HG02571 (cell line): ENCODE results near the gene CCDC190.
"Not testable (repeated sequence)": the region's sequence is repeated elsewhere in the genome, so short reads cannot be mapped to it uniquely, and the experiment has no call there.

ENCODE experiments used
- ATAC-seq: cut with Tn5 transposase; IDR thresholded peaks from one replicate; pipeline ENCODE4 v1.9.1; 2021; ENCODE audit warnings: mild to moderate bottlenecking, moderate library complexity; ENCODE audit not compliant: unreplicated experiment

Gene CCDC190

GRCh38 chr1:162878000-162878596 lies 17.1 kb upstream of the CCDC190 start:
- ATAC-seq = no peak

- ATAC-seq = no peak
Observed at GRCh38 chr1:162877412-162877811, 16.4 kb upstream of the CCDC190 start.

- no peak for ATAC-seq
Observed at GRCh38 chr1:162876751-162877150, 15.8 kb upstream of the CCDC190 start.

- ATAC-seq = no peak
Observed at GRCh38 chr1:162873671-162874666, 13.0 kb upstream of the CCDC190 start.

- no peak for ATAC-seq
Observed at GRCh38 chr1:162872981-162873380, 12.0 kb upstream of the CCDC190 start.

GRCh38 chr1:162871417-162871816 lies 10.4 kb upstream of the CCDC190 start:
- ATAC-seq = not testable (repeated sequence)

GRCh38 chr1:162868972-162869371 lies 8.0 kb upstream of the CCDC190 start:
- ATAC-seq = no peak

GRCh38 chr1:162861625-162862024 lies 650 bp upstream of the CCDC190 start:
- no peak for ATAC-seq

GRCh38 chr1:162859191-162859590 lies 1.8 kb downstream of the CCDC190 start:
- no peak for ATAC-seq

- no peak for ATAC-seq
Observed at GRCh38 chr1:162857850-162858249, 3.1 kb downstream of the CCDC190 start.

- ATAC-seq = no peak
Observed at GRCh38 chr1:162856260-162856659, 4.7 kb downstream of the CCDC190 start.

- ATAC-seq = no peak
Observed at GRCh38 chr1:162855461-162856150, 5.4 kb downstream of the CCDC190 start.

- ATAC-seq = no peak
Observed at GRCh38 chr1:162854245-162854882, 6.6 kb downstream of the CCDC190 start.

GRCh38 chr1:162851341-162851740 lies 9.6 kb downstream of the CCDC190 start:
- ATAC-seq = no peak

- no peak for ATAC-seq
Observed at GRCh38 chr1:162849711-162850110, 11.3 kb downstream of the CCDC190 start.

- ATAC-seq = no peak
Observed at GRCh38 chr1:162847839-162848453, 13.0 kb downstream of the CCDC190 start.

- no peak for ATAC-seq
Observed at GRCh38 chr1:162846256-162847212, 14.4 kb downstream of the CCDC190 start.

GRCh38 chr1:162844153-162844552 lies 16.8 kb downstream of the CCDC190 start:
- no peak for ATAC-seq

GRCh38 chr1:162840250-162840839 lies 20.6 kb downstream of the CCDC190 start:
- ATAC-seq = no peak
